DOHH2 (cell line): ENCODE results near the gene AZGP1.
"Not testable (repeated sequence)": the region's sequence is repeated elsewhere in the genome, so short reads cannot be mapped to it uniquely, and the experiment has no call there.

ENCODE experiments used
- H3F3A ChIP-seq: fragments of 200-600 bp; sonication (generic), shearing (Covaris generic); 2 replicates; pipeline ENCODE4 v1.6.0; 2016; ENCODE audit warnings: antibody characterized with exemption, mild to moderate bottlenecking; ENCODE audit not compliant: control insufficient read depth, insufficient read depth
- H3K27ac ChIP-seq: fragments of 200-600 bp; sonication (generic); 2 replicates; pipeline ENCODE4 v1.5.1; 2014; ENCODE audit warnings: low read depth, mild to moderate bottlenecking, low read length, moderate library complexity
- H3K27me3 ChIP-seq: fragments of 200-600 bp; sonication (generic); 2 replicates; pipeline ENCODE4 v1.6.1; 2014; ENCODE audit warnings: mild to moderate bottlenecking, low read length, mixed read lengths; ENCODE audit not compliant: control insufficient read depth
- H3K36me3 ChIP-seq: fragments of 200-600 bp; sonication (generic); 2 replicates; pipeline ENCODE4 v1.6.1; 2014; ENCODE audit warnings: mild to moderate bottlenecking, low read length, moderate library complexity, mixed read lengths; ENCODE audit not compliant: control insufficient read depth
- H3K4me1 ChIP-seq: fragments of 200-600 bp; sonication (generic); 2 replicates; pipeline ENCODE4 v1.6.1; 2014; ENCODE audit warnings: mild to moderate bottlenecking, low read length, mixed read lengths; ENCODE audit not compliant: control insufficient read depth
- H3K4me2 ChIP-seq: fragments of 200-600 bp; sonication (generic); 2 replicates; pipeline ENCODE4 v1.6.0; 2014; ENCODE audit warnings: mild to moderate bottlenecking, low read length, moderate library complexity
- H3K4me3 ChIP-seq: fragments of 200-600 bp; sonication (generic); 2 replicates; pipeline ENCODE4 v1.5.1; 2014; ENCODE audit warnings: mild to moderate bottlenecking, low read length, mixed read lengths
- H3K79me2 ChIP-seq: fragments of 200-600 bp; sonication (generic); 2 replicates; pipeline ENCODE4 v1.6.1; 2014; ENCODE audit warnings: mild to moderate bottlenecking, low read length, mixed read lengths; ENCODE audit not compliant: control insufficient read depth
- H3K9me2 ChIP-seq: fragments of 200-600 bp; sonication (generic); replicated peaks from 2 replicates; pipeline ENCODE4 v1.6.1; 2014; ENCODE audit warnings: mild to moderate bottlenecking, low read length, mixed read lengths; ENCODE audit not compliant: control insufficient read depth
- H3K9me3 ChIP-seq: fragments of 200-600 bp; sonication (generic); 2 replicates; pipeline ENCODE4 v1.6.1; 2014; ENCODE audit warnings: antibody characterized with exemption, low read length, mixed read lengths; ENCODE audit not compliant: control insufficient read depth, insufficient read depth
- H4K20me1 ChIP-seq: fragments of 200-600 bp; sonication (generic); 2 replicates; pipeline ENCODE4 v1.6.0; 2014; ENCODE audit warnings: low read depth, mild to moderate bottlenecking, antibody characterized with exemption, low read length, moderate library complexity; ENCODE audit not compliant: control insufficient read depth, insufficient read depth
- CTCF ChIP-seq: fragments of 200-600 bp; sonication (generic); IDR thresholded peaks from one replicate; pipeline ENCODE4 v1.5.1; 2014; ENCODE audit warnings: antibody characterized with exemption, mild to moderate bottlenecking, low read depth, low read length; ENCODE audit not compliant: poor library complexity, severe bottlenecking
- EZH2phosphoT487 ChIP-seq: fragments of 200-600 bp; sonication (generic); IDR thresholded peaks from 2 replicates; pipeline ENCODE4 v1.6.1; 2017; ENCODE audit warnings: borderline replicate concordance, mild to moderate bottlenecking, antibody characterized with exemption, low read length, moderate library complexity, mixed read lengths

The AZGP1 gene

GRCh38 chr7:99992330-99993038 lies 16.7 kb upstream of the AZGP1 start:
- Histone ChIP-seq H3K9me2 (no peaks in the 10 kb centered on the region), H3K79me2 (no peaks in the 10 kb centered on the region), H3F3A (no peaks in the 10 kb centered on the region), H3K27ac (no peak overlapping the region), H3K27me3 (peaks cover 28% of the 10 kb centered on the region), H3K4me1 (peaks cover 14% of the 10 kb centered on the region), H3K4me3 (no peak overlapping the region), H3K4me2 (no peak overlapping the region), H4K20me1 (no peaks in the 10 kb centered on the region), H3K36me3 (no peaks in the 10 kb centered on the region), H3K9me3 (no peaks in the 10 kb centered on the region)
- no peak for TF ChIP-seq EZH2phosphoT487
- TF ChIP-seq CTCF, result no peak

DNA sequence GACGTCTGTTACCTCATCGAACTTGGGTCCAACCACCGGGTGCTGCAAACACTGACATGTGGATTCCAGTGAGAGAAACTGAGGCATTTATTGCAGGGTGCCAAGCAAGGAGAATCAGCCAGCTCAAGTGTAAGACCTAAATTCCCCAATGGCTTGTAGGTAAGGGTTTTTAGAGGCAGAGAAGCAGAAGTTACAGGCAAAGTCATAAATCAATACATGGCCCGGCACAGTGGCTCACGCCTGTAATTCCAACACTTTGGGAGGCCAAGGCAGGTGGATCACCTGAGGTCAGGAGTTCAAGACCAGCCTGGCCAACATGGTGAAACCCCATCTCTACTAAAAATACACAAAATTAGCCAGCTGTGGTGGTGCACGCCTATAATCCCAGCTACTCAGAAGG lies 15.7 kb upstream of the AZGP1 start:
- H3K9me2 ChIP-seq, H4K20me1 ChIP-seq, H3F3A ChIP-seq, H3K9me3 ChIP-seq, H3K4me1 ChIP-seq, H3K36me3 ChIP-seq, H3K27ac ChIP-seq, H3K4me2 ChIP-seq, H3K4me3 ChIP-seq, H3K79me2 ChIP-seq: not testable (repeated sequence)
- H3K27me3 ChIP-seq, result peaks cover 34% of the 10 kb centered on the region

- no peaks in the 10 kb centered on the region for H3K9me3 ChIP-seq
- TF ChIP-seq EZH2phosphoT487 (no peak), CTCF (no peak)
- no peak overlapping the region for H3K27ac ChIP-seq
- H3K79me2 ChIP-seq, result no peaks in the 10 kb centered on the region
- no peaks in the 10 kb centered on the region for H4K20me1 ChIP-seq
- H3K36me3 ChIP-seq, result no peaks in the 10 kb centered on the region
- no peaks in the 10 kb centered on the region for H3F3A ChIP-seq
- H3K27me3 ChIP-seq, result peaks cover 41% of the 10 kb centered on the region
- H3K4me1 ChIP-seq, result peaks cover 6% of the 10 kb centered on the region; the same call in 1 of the 2 replicates
- H3K4me3 ChIP-seq, result no peak overlapping the region
- no peaks in the 10 kb centered on the region for H3K9me2 ChIP-seq
- H3K4me2 ChIP-seq, result no peak overlapping the region
Observed at GRCh38 chr7:99990460-99990852, 14.6 kb upstream of the AZGP1 start.

GRCh38 chr7:99987846-99988245 lies 12.0 kb upstream of the AZGP1 start:
- H4K20me1 ChIP-seq, result no peaks in the 10 kb centered on the region
- H3F3A ChIP-seq, result no peaks in the 10 kb centered on the region
- no peaks in the 10 kb centered on the region for H3K36me3 ChIP-seq
- peaks cover 50% of the 10 kb centered on the region for H3K27me3 ChIP-seq
- H3K4me1 ChIP-seq, result peaks cover 6% of the 10 kb centered on the region; the same call in 1 of the 2 replicates
- no peak overlapping the region for H3K4me3 ChIP-seq
- H3K9me2 ChIP-seq, result no peaks in the 10 kb centered on the region
- no peak overlapping the region for H3K4me2 ChIP-seq
- no peaks in the 10 kb centered on the region for H3K79me2 ChIP-seq
- TF ChIP-seq CTCF, result no peak
- no peak overlapping the region for H3K27ac ChIP-seq
- no peaks in the 10 kb centered on the region for H3K9me3 ChIP-seq

DNA sequence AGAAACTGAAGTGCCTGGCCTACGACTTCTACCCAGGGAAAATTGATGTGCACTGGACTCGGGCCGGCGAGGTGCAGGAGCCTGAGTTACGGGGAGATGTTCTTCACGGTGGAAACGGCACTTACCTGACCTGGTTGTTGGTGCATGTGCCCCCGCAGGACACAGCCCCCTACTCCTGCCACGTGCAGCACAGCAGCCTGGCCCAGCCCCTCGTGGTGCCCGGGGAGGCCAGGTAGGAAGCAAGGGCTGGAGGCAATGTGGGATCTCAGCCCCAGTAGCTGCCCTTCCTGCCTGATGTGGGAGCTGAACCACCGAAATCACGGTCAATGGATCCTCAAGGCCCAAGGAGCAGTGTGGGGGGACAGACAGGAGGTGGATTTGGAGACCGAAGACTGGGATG lies 11.5 kb upstream of the AZGP1 start:
- H3K4me3 ChIP-seq, H3K36me3 ChIP-seq, H3K27ac ChIP-seq, H3K9me2 ChIP-seq, H4K20me1 ChIP-seq, H3K9me3 ChIP-seq, H3F3A ChIP-seq, H3K4me2 ChIP-seq, H3K4me1 ChIP-seq, H3K79me2 ChIP-seq: not testable (repeated sequence)
- H3K27me3 ChIP-seq, result peaks cover 51% of the 10 kb centered on the region
